Mucosa of stomach (tissue), 1 donor: ENCODE results near the gene LEMD2.

ENCODE experiments used
- H3K27me3 ChIP-seq: one replicate; pipeline ENCODE4 v1.7.0; 2013; ENCODE audit warnings: mild to moderate bottlenecking, low read length; ENCODE audit not compliant: control insufficient read depth, insufficient read depth
- H3K36me3 ChIP-seq: one replicate; pipeline ENCODE4 v1.7.0; 2013; ENCODE audit warnings: low read length; ENCODE audit not compliant: control insufficient read depth, insufficient read depth
- H3K4me1 ChIP-seq: one replicate; pipeline ENCODE4 v1.7.0; 2013; ENCODE audit warnings: mild to moderate bottlenecking, low read length; ENCODE audit not compliant: control insufficient read depth, insufficient read depth
- H3K4me3 ChIP-seq: one replicate; pipeline ENCODE4 v1.7.0; 2013; ENCODE audit warnings: low read length
- H3K9ac ChIP-seq: one replicate; pipeline ENCODE4 v1.7.0; 2013; ENCODE audit warnings: mild to moderate bottlenecking, low read length, moderate library complexity
- H3K9me3 ChIP-seq: one replicate; pipeline ENCODE4 v1.7.0; 2013; ENCODE audit warnings: mild to moderate bottlenecking, low read length, moderate library complexity; ENCODE audit not compliant: control insufficient read depth
- donor health status: Pancreatic carcinoma.

Gene LEMD2

DNA sequence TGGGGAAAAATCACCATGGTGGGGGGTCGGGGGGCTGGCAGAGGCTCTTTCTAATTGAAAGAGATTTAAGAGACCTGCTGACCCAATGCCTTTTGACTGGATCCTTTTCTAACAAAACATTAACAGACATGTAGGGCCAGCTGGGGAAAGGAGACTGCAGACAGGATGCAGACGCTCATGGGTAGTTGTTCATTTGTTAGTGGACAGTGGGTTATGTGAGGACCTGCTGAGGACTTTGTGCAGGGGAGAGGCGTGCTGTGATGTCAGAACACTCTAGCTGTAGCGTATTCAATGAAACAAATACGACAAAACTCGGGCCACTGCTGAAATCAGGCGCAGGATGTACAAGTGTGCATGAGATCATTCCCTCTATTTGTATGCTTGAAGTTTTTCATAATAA is 43.4 kb downstream of the LEMD2 start:
- Histone ChIP-seq H3K4me3 (no peak overlapping the region), H3K36me3 (no peaks in the 10 kb centered on the region), H3K9me3 (no peaks in the 10 kb centered on the region), H3K27me3 (no peaks in the 10 kb centered on the region), H3K4me1 (peaks cover 33% of the 10 kb centered on the region), H3K9ac (no peak overlapping the region)

DNA sequence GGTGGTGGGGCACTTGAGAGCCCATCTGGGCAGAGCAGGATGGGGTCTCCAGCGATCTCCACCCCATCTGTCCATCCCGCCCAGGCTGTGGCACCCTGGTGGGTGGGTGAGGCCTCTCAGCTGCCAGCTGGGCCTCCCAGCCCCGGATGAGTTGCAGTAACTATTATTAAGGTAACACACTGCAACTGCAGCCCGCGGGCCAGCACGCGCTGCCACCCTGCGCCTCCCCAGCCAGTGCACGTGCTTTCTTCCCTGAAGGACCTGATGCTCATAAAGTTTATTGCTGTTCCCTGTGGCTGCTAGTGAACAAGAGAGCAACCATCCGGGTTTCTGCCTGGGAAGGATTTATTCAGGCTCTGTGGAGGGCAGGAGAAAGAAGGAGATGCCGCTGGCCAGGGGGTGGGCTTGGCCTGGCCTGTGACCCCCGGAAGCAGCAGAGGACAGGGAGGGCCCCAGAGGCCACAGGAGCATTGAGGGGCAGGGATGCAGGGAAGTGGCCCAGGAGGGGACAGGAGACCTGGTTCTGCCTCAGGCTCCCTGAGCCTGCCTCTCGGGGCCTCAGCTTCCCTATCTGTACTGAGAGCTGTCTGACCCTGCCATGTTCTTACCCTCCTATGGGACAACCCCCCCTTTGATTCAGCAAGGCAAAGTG is 43.9 kb downstream of the LEMD2 start:
- peaks cover 37% of the 10 kb centered on the region for H3K4me1 ChIP-seq
- no peaks in the 10 kb centered on the region for H3K36me3 ChIP-seq
- H3K4me3 ChIP-seq = no peak overlapping the region
- H3K27me3 ChIP-seq = no peaks in the 10 kb centered on the region
- H3K9me3 ChIP-seq = no peaks in the 10 kb centered on the region
- no peak overlapping the region for H3K9ac ChIP-seq

- H3K4me3 ChIP-seq = no peak overlapping the region
- no peaks in the 10 kb centered on the region for H3K36me3 ChIP-seq
- no peaks in the 10 kb centered on the region for H3K27me3 ChIP-seq
- H3K9ac ChIP-seq = peak overlapping the region; percentile 13
- H3K4me1 ChIP-seq = peaks cover 41% of the 10 kb centered on the region
- no peaks in the 10 kb centered on the region for H3K9me3 ChIP-seq
These were observed 44.7 kb downstream of the LEMD2 start for GRCh38 chr6:33744001-33744848.

GRCh38 chr6:33742837-33743236 is 46.1 kb downstream of the LEMD2 start:
- Histone ChIP-seq H3K4me1 (peaks cover 41% of the 10 kb centered on the region), H3K36me3 (no peaks in the 10 kb centered on the region), H3K27me3 (no peaks in the 10 kb centered on the region), H3K9me3 (no peaks in the 10 kb centered on the region), H3K4me3 (no peak overlapping the region), H3K9ac (no peak overlapping the region)

GRCh38 chr6:33742092-33742491 is 46.8 kb downstream of the LEMD2 start:
- Histone ChIP-seq H3K4me1 (peaks cover 41% of the 10 kb centered on the region), H3K36me3 (no peaks in the 10 kb centered on the region), H3K4me3 (no peak overlapping the region), H3K9ac (no peak overlapping the region), H3K27me3 (no peaks in the 10 kb centered on the region), H3K9me3 (no peaks in the 10 kb centered on the region)

- Histone ChIP-seq H3K27me3 (no peaks in the 10 kb centered on the region), H3K9me3 (no peaks in the 10 kb centered on the region), H3K9ac (no peak overlapping the region), H3K4me3 (no peak overlapping the region), H3K36me3 (no peaks in the 10 kb centered on the region), H3K4me1 (peaks cover 37% of the 10 kb centered on the region)
These were observed 48.1 kb downstream of the LEMD2 start for GRCh38 chr6:33740794-33741193.

GRCh38 chr6:33740204-33740608 is 48.7 kb downstream of the LEMD2 start:
- Histone ChIP-seq H3K4me1 (peaks cover 37% of the 10 kb centered on the region), H3K27me3 (no peaks in the 10 kb centered on the region), H3K4me3 (no peak overlapping the region), H3K36me3 (no peaks in the 10 kb centered on the region), H3K9me3 (no peaks in the 10 kb centered on the region), H3K9ac (no peak overlapping the region)

DNA sequence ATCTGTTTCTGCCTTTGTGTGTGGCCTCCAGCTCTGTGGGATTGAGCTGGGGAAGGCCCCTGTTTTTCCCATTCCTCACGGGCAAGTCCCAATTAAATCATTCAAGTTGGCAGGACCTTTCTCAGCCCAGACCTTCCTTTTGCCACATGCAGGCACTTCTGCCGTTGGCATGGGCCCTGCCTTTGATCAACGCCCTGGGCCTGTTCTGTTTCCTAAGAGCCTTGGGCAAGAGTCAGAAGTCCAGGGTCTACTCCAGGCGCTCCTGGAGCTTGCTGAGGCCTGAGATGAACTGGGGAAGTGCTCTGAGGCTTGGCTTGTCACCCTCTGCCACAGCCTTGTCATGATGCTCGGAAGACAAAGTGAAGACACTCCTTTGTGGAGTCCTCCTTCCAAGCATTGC is 49.4 kb downstream of the LEMD2 start:
- no peak overlapping the region for H3K9ac ChIP-seq
- no peaks in the 10 kb centered on the region for H3K27me3 ChIP-seq
- H3K9me3 ChIP-seq = no peaks in the 10 kb centered on the region
- H3K4me1 ChIP-seq = peaks cover 36% of the 10 kb centered on the region
- no peaks in the 10 kb centered on the region for H3K36me3 ChIP-seq
- no peak overlapping the region for H3K4me3 ChIP-seq

- no peaks in the 10 kb centered on the region for H3K9me3 ChIP-seq
- H3K36me3 ChIP-seq = no peaks in the 10 kb centered on the region
- H3K9ac ChIP-seq = no peak overlapping the region
- peaks cover 29% of the 10 kb centered on the region for H3K4me1 ChIP-seq
- H3K4me3 ChIP-seq = no peak overlapping the region
- H3K27me3 ChIP-seq = no peaks in the 10 kb centered on the region
These were observed 50.1 kb downstream of the LEMD2 start for GRCh38 chr6:33738879-33739278.

- no peaks in the 10 kb centered on the region for H3K27me3 ChIP-seq
- H3K9me3 ChIP-seq = no peaks in the 10 kb centered on the region
- no peak overlapping the region for H3K4me3 ChIP-seq
- no peak overlapping the region for H3K9ac ChIP-seq
- no peaks in the 10 kb centered on the region for H3K36me3 ChIP-seq
- peaks cover 25% of the 10 kb centered on the region for H3K4me1 ChIP-seq
These were observed 50.8 kb downstream of the LEMD2 start for GRCh38 chr6:33738153-33738552.

GRCh38 chr6:33737267-33738026 is 51.5 kb downstream of the LEMD2 start:
- Histone ChIP-seq H3K27me3 (no peaks in the 10 kb centered on the region), H3K36me3 (no peaks in the 10 kb centered on the region), H3K4me1 (peaks cover 24% of the 10 kb centered on the region), H3K4me3 (no peak overlapping the region), H3K9me3 (no peaks in the 10 kb centered on the region), H3K9ac (no peak overlapping the region)

- Histone ChIP-seq H3K27me3 (no peaks in the 10 kb centered on the region), H3K36me3 (no peaks in the 10 kb centered on the region), H3K4me3 (no peak overlapping the region), H3K9ac (no peak overlapping the region), H3K4me1 (peaks cover 6% of the 10 kb centered on the region), H3K9me3 (no peaks in the 10 kb centered on the region)
These were observed 53.7 kb downstream of the LEMD2 start for GRCh38 chr6:33735216-33735615.
